Measurements from ENCODE around the gene EPN2. TPM values are rescaled to one million over a fixed set of nuclear protein-coding genes. Genes with fewer than 3 reads are reported as not detected.
"Not testable (repeated sequence)": the region's sequence is repeated elsewhere in the genome, so short reads cannot be mapped to it uniquely, and the experiment has no call there.

Gene EPN2
- total RNA-seq, 1 experiment from 2014 or later, result 31.3 TPM

GRCh38 chr17:19216148-19216926 is 20.8 kb upstream of the EPN2 start:
- BruUV-seq (replicated peaks); H3K4me1 Mint-ChIP-seq (ENCODE audit: low read depth, unreplicated experiment); intact Hi-C loops (cut with micrococcal nuclease; ENCODE audit: unreplicated experiment); H3K4me3 Mint-ChIP-seq (ENCODE audit: low read depth, unreplicated experiment); H3K27me3 Mint-ChIP-seq (ENCODE audit: unreplicated experiment); DNase-seq; H3K36me3 Mint-ChIP-seq (ENCODE audit: insufficient read depth, unreplicated experiment); H3K27ac Mint-ChIP-seq (ENCODE audit: unreplicated experiment); H3K9me3 Mint-ChIP-seq (ENCODE audit: low read depth, unreplicated experiment); CTCF ChIA-PET: not testable (repeated sequence)

- H3K9me3 Mint-ChIP-seq (ENCODE audit: low read depth, unreplicated experiment); CTCF ChIA-PET; BruUV-seq (replicated peaks); intact Hi-C loops (cut with micrococcal nuclease; ENCODE audit: unreplicated experiment); H3K27me3 Mint-ChIP-seq (ENCODE audit: unreplicated experiment); DNase-seq; H3K4me3 Mint-ChIP-seq (ENCODE audit: low read depth, unreplicated experiment); H3K27ac Mint-ChIP-seq (ENCODE audit: unreplicated experiment); H3K36me3 Mint-ChIP-seq (ENCODE audit: insufficient read depth, unreplicated experiment); H3K4me1 Mint-ChIP-seq (ENCODE audit: low read depth, unreplicated experiment): not testable (repeated sequence)
These were observed 18.3 kb upstream of the EPN2 start for GRCh38 chr17:19218914-19219313.

GRCh38 chr17:19219384-19219783 is 17.8 kb upstream of the EPN2 start:
- H3K4me3 Mint-ChIP-seq (ENCODE audit: low read depth, unreplicated experiment), result not testable (repeated sequence)

GRCh38 chr17:19220195-19220594 is 17.0 kb upstream of the EPN2 start:
- CTCF ChIA-PET; BruUV-seq (replicated peaks); H3K4me3 Mint-ChIP-seq (ENCODE audit: low read depth, unreplicated experiment); H3K4me1 Mint-ChIP-seq (ENCODE audit: low read depth, unreplicated experiment); H3K27me3 Mint-ChIP-seq (ENCODE audit: unreplicated experiment); H3K9me3 Mint-ChIP-seq (ENCODE audit: low read depth, unreplicated experiment); H3K27ac Mint-ChIP-seq (ENCODE audit: unreplicated experiment); intact Hi-C loops (cut with micrococcal nuclease; ENCODE audit: unreplicated experiment); DNase-seq; H3K36me3 Mint-ChIP-seq (ENCODE audit: insufficient read depth, unreplicated experiment): not testable (repeated sequence)

More at GRCh38 chr17:19219384-19219783, 17.8 kb upstream of the EPN2 start:
- CTCF ChIA-PET; H3K4me1 Mint-ChIP-seq (ENCODE audit: low read depth, unreplicated experiment); intact Hi-C loops (cut with micrococcal nuclease; ENCODE audit: unreplicated experiment); H3K9me3 Mint-ChIP-seq (ENCODE audit: low read depth, unreplicated experiment); DNase-seq; H3K27me3 Mint-ChIP-seq (ENCODE audit: unreplicated experiment); BruUV-seq (replicated peaks); H3K36me3 Mint-ChIP-seq (ENCODE audit: insufficient read depth, unreplicated experiment); H3K27ac Mint-ChIP-seq (ENCODE audit: unreplicated experiment): not testable (repeated sequence)

- H3K27me3 Mint-ChIP-seq (ENCODE audit: unreplicated experiment); BruUV-seq (replicated peaks); H3K4me3 Mint-ChIP-seq (ENCODE audit: low read depth, unreplicated experiment); H3K27ac Mint-ChIP-seq (ENCODE audit: unreplicated experiment); H3K36me3 Mint-ChIP-seq (ENCODE audit: insufficient read depth, unreplicated experiment); H3K9me3 Mint-ChIP-seq (ENCODE audit: low read depth, unreplicated experiment); CTCF ChIA-PET; intact Hi-C loops (cut with micrococcal nuclease; ENCODE audit: unreplicated experiment); DNase-seq; H3K4me1 Mint-ChIP-seq (ENCODE audit: low read depth, unreplicated experiment): not testable (repeated sequence)
These were observed 10.3 kb upstream of the EPN2 start for GRCh38 chr17:19226610-19227588.

GRCh38 chr17:19234676-19235075 is 2.5 kb upstream of the EPN2 start:
- H3K27ac Mint-ChIP-seq (ENCODE audit: unreplicated experiment); DNase-seq; CTCF ChIA-PET; BruUV-seq (replicated peaks); H3K9me3 Mint-ChIP-seq (ENCODE audit: low read depth, unreplicated experiment); H3K27me3 Mint-ChIP-seq (ENCODE audit: unreplicated experiment); H3K4me3 Mint-ChIP-seq (ENCODE audit: low read depth, unreplicated experiment); H3K4me1 Mint-ChIP-seq (ENCODE audit: low read depth, unreplicated experiment); intact Hi-C loops (cut with micrococcal nuclease; ENCODE audit: unreplicated experiment): not testable (repeated sequence)
- H3K36me3 Mint-ChIP-seq (ENCODE audit: insufficient read depth, unreplicated experiment), result peaks cover 13% of the 10 kb centered on the region

- DNase-seq, result not testable (repeated sequence)
These were observed 621 bp upstream of the EPN2 start for GRCh38 chr17:19236351-19237138.

More at GRCh38 chr17:19236351-19237138, 621 bp upstream of the EPN2 start:
- H3K9me3 Mint-ChIP-seq (ENCODE audit: low read depth, unreplicated experiment); H3K4me1 Mint-ChIP-seq (ENCODE audit: low read depth, unreplicated experiment); H3K27me3 Mint-ChIP-seq (ENCODE audit: unreplicated experiment); intact Hi-C loops (cut with micrococcal nuclease; ENCODE audit: unreplicated experiment); BruUV-seq (replicated peaks); CTCF ChIA-PET; H3K27ac Mint-ChIP-seq (ENCODE audit: unreplicated experiment); H3K4me3 Mint-ChIP-seq (ENCODE audit: low read depth, unreplicated experiment): not testable (repeated sequence)
- peaks cover 18% of the 10 kb centered on the region for H3K36me3 Mint-ChIP-seq (ENCODE audit: insufficient read depth, unreplicated experiment)

Measured in Calu3 (cell line).